Measurements from ENCODE around the gene ST8SIA1.

ST8SIA1 gene

GRCh38 chr12:22284871-22285270 lies 49.6 kb downstream of the ST8SIA1 start:
- DNase-seq (ENCODE audit: low read depth in 3 of 3, low spot score in 1 of 3), result no peak

DNA sequence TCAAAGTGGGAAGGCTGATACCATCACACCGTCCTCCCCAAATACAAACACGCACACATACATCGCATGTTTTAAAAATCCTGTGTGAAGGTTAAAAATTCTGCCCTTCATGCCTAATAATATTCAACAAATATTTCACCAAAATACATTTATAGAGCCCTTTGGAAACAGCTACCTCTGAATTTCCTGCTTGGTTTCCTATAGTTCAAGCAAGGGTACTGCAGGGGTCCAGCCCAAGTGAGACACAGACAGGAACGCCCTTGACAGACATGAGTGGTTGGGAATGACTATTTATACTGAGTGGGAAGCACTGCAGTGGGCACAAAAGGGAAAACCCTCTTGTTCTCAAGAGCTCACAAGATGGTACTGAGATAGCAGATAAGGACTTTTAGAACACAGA lies 51.0 kb downstream of the ST8SIA1 start:
- DNase-seq (ENCODE audit: low read depth in 3 of 3, low spot score in 1 of 3), result no peak

DNA sequence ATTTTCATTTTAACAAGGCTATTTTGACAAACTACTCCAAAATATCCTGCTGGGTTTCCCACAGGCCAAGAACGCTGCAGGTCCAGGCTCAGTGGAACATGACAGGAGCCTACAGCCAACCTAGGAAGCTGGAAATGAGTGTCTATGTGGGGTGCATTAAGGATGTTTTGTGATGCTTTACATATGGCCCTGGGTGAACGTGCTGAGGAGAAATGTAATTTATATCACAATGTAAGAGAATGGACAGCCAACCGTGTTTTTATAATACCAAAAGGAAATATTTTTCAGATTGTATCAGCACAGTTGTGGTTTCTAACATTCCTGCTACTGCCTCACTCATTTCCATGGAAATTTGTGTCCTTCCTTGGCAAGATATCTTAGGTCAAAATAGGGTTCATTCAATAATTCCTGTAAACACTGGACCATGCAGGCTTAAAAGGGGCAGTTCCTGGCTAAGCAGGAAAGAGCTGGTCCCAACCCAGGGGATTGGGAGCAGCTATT lies 51.5 kb downstream of the ST8SIA1 start:
- no peak for DNase-seq (ENCODE audit: low read depth in 3 of 3, low spot score in 1 of 3)

GRCh38 chr12:22282283-22282682 lies 52.2 kb downstream of the ST8SIA1 start:
- DNase-seq (ENCODE audit: low read depth in 3 of 3, low spot score in 1 of 3), result no peak

- DNase-seq (ENCODE audit: low read depth in 3 of 3, low spot score in 1 of 3), result no peak
Observed at GRCh38 chr12:22276867-22277266, 57.6 kb downstream of the ST8SIA1 start.

- DNase-seq (ENCODE audit: low read depth in 3 of 3, low spot score in 1 of 3), result no peak
Observed at GRCh38 chr12:22276313-22276712, 58.2 kb downstream of the ST8SIA1 start.

GRCh38 chr12:22275843-22276242 lies 58.7 kb downstream of the ST8SIA1 start:
- no peak for DNase-seq (ENCODE audit: low read depth in 3 of 3, low spot score in 1 of 3)

DNA sequence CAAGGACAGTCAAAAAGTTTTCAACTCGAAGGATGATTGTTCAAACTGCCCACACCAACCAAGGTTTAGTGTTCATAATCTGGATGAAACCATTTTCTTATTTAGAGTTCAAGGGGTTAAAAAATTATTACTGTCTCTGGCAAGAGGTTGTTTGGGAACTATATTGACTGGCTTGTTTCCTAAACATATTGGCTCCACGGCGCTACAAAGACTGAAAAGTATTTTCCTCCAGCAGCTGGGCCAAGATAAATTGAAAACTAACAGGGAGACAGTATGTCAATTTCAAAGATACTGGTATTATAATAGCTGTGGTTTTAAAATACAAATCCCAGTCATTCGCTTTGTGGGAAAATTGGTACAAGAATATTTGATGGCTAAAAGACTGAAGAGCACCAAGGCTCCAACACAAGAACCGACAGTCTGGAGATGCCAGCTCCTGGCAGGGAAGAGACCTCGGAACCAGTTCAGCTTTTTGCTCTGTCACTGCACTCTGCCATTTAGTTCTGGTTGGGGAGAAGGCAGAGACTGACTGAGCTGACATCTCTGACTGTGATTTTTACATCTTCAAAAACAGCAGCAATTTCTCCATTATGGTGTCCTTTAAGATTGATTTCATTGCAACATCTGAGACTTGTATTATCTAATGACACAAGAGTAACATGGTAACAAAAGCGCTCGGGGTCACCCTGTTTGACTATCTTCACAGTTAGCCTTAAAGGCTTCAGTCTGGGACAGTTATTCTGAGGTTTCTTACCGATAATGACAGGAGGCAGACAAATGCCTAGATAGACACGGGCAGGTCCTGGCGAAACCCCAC lies 62.0 kb downstream of the ST8SIA1 start:
- no peak for DNase-seq (ENCODE audit: low read depth in 3 of 3, low spot score in 1 of 3)

GRCh38 chr12:22271023-22271422 lies 63.5 kb downstream of the ST8SIA1 start:
- no peak for DNase-seq (ENCODE audit: low read depth in 3 of 3, low spot score in 1 of 3)

GRCh38 chr12:22268973-22269372 lies 65.5 kb downstream of the ST8SIA1 start:
- DNase-seq (ENCODE audit: low read depth in 3 of 3, low spot score in 1 of 3), result no peak

DNA sequence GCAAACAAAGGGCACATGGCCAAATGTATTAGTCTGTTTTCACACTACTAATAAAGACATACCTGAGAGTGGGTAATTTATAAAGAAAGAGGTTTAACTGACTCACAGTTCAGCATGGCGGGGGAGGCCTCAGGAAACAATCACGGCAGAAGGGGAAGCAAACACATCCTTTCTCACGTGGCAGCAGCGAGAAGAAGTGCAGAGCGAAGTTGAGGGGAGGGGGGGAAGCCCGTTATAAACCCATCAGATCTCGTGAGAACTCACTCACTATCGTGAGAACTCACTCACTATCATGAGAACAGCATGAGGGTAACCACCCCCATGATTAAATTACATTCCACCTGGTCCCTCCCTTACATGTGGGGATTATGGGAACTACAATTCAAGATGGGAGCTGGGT lies 66.1 kb downstream of the ST8SIA1 start:
- DNase-seq (ENCODE audit: low read depth in 3 of 3, low spot score in 1 of 3), result no peak

- no peak for DNase-seq (ENCODE audit: low read depth in 3 of 3, low spot score in 1 of 3)
Observed at GRCh38 chr12:22266101-22266500, 68.4 kb downstream of the ST8SIA1 start.

GRCh38 chr12:22264380-22264779 lies 70.1 kb downstream of the ST8SIA1 start:
- no peak for DNase-seq (ENCODE audit: low read depth in 3 of 3, low spot score in 1 of 3)

DNA sequence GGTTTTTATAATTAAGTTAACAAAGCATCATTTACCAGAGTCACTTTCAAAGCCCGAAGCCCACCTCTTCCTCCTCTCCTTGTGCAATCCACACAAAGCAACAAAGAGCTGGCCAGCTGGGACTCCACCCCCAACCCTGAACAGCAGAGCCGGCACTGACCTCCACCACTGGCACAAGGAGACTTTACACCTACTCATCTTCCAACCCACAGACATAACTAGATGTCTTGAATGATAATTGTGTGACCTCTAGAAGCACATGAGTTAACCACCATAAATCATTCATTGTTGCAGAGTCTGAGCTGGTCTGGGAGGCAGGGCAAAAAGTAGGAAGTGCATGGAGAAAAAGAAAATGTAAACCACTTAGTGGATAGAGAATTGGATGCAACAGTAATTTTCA lies 72.2 kb downstream of the ST8SIA1 start:
- no peak for DNase-seq (ENCODE audit: low read depth in 3 of 3, low spot score in 1 of 3)

DNA sequence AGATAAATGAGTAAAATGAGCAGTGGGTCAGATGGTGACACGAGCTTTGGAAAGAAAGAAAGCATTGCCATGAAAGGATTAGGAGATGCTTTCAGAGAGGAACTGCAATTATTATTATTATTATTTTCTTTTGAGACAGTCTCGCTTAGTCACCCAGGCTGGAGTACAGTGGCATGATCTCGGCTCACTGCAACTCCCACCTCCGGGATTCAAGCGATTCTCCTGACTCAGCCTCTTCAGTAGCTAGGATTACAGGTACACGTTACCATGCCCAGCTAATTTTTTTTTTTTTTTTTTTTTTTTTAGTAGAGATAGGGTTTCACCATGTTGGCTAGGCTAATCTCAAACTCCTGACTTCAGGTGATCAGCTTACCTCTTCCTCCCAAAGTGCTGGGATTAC lies 77.4 kb downstream of the ST8SIA1 start:
- DNase-seq (ENCODE audit: low read depth in 3 of 3, low spot score in 1 of 3), result no peak

- no peak for DNase-seq (ENCODE audit: low read depth in 3 of 3, low spot score in 1 of 3)
Observed at GRCh38 chr12:22256605-22257004, 77.9 kb downstream of the ST8SIA1 start.

DNA sequence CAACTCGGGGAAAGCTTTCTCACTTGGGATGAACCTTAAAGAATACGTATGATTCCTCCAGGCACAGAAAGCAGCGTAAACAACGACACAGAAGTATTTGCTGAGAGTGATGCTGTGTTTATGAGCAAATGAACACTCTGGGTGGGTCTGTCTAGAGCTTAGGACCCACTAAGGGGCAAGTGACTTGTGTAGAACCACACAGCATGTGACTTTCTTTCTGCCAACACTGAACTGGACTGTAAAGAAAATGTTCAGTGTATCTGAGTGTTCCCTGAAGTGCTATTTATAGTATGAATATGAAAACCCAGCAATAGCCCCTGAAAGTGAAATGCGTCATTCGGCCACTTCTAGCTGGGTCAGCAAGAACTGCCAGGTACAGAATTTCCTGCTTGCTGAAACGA lies 78.5 kb downstream of the ST8SIA1 start:
- no peak for DNase-seq (ENCODE audit: low read depth in 3 of 3, low spot score in 1 of 3)

DNA sequence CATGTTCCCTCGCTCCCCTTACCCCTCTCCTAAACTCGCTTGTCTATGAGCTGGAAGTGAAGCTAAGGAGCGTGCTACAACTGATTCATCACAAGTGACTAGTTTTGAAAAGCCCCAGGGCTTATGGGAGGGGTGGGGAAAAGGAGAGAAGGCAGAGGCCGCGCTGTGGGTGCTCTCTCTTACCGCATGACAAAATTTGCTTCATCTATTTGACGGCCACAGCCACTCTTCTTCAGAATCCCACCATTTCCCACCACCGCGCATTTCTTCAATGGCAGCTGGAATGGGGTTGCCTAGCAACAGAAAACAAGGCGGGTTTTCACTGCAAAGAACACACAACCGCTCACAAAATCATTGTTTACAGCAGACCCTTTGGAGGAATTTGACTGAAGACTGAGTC lies 79.4 kb downstream of the ST8SIA1 start:
- no peak for DNase-seq (ENCODE audit: low read depth in 3 of 3, low spot score in 1 of 3)

GRCh38 chr12:22254478-22254877 lies 80.0 kb downstream of the ST8SIA1 start:
- DNase-seq (ENCODE audit: low read depth in 3 of 3, low spot score in 1 of 3), result no peak

DNA sequence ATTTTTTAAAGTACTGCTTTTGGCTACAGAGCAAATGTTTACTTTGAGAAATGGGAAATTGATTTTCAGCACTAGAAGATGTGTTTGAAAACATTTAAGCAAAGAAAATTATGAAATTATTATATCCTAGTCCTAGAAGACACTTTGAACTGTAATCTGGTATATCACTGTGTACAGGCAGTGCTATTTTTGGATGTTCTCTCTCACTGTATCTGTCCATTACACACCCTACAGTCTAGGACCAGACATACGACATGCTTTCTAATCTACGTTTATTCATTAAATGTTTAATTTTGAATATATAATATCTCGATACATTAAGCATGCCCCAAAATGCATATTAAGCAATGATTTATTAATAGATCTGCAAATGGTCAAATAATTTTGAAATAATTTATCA lies 82.5 kb downstream of the ST8SIA1 start:
- no peak for DNase-seq (ENCODE audit: low read depth in 3 of 3, low spot score in 1 of 3)

GRCh38 chr12:22250762-22251161 lies 83.7 kb downstream of the ST8SIA1 start:
- DNase-seq (ENCODE audit: low read depth in 3 of 3, low spot score in 1 of 3), result no peak

GRCh38 chr12:22248571-22249115 lies 85.9 kb downstream of the ST8SIA1 start:
- no peak for DNase-seq (ENCODE audit: low read depth in 3 of 3, low spot score in 1 of 3)

GRCh38 chr12:22248121-22248520 lies 86.4 kb downstream of the ST8SIA1 start:
- no peak for DNase-seq (ENCODE audit: low read depth in 3 of 3, low spot score in 1 of 3)

All from stimulated activated CD4-positive, alpha-beta T cell treated with anti-CD3 and anti-CD28 coated beads, TNF-alpha, amount 100 ng/mL, for 1 hour (primary cell).